Ovary (tissue), 9 donors: ENCODE results near the gene SLC9A6. TPM values are rescaled to one million over a fixed set of nuclear protein-coding genes. Genes with fewer than 3 reads are reported as not detected.

Experiments
- DNase-seq, 5 donors: peaks; one replicate each; pipeline ENCODE4 v3.0.0-alpha.2; 2019 to 2020
- H3K27ac ChIP-seq, 2 donors: fragments of 200-600 bp; one replicate each; pipeline versions ENCODE4 v1.5.1 to v1.8.0; 2019 to 2022
- H3K27me3 ChIP-seq: fragments of 200-600 bp; one replicate; pipeline ENCODE4 v1.8.0; 2022
- H3K36me3 ChIP-seq: fragments of 200-600 bp; sonication (generic); one replicate; pipeline ENCODE4 v1.5.1; 2019
- H3K4me1 ChIP-seq: one replicate; pipeline ENCODE4 v1.8.1; 2013; ENCODE audit warnings: mild to moderate bottlenecking, moderate library complexity; ENCODE audit not compliant: insufficient read depth
- H3K4me3 ChIP-seq: fragments of 200-600 bp; sonication (generic); one replicate; pipeline ENCODE4 v1.5.1; 2017
- H3K9me3 ChIP-seq, 2 donors: fragments of 200-600 bp in 1 of 2; sonication (generic) in 1 of 2; one replicate each; pipeline versions ENCODE4 v1.5.1 to v1.8.1; 2013 to 2019; ENCODE audit warnings: mild to moderate bottlenecking in 1 of 2, moderate library complexity in 1 of 2
- CTCF ChIP-seq, 3 donors: fragments of 450-650 bp in 2 of 3; fragments of 200-600 bp in 1 of 3; IDR thresholded peaks; one replicate each; pipeline versions ENCODE4 v1.5.1 to v1.8.0; 2016 to 2022; ENCODE audit warnings: antibody characterized with exemption in 3 of 3, mild to moderate bottlenecking in 1 of 3
- EP300 ChIP-seq: sonication (generic); formaldehyde crosslinking; IDR thresholded peaks from one replicate; pipeline ENCODE4 v1.6.1; 2017; ENCODE audit warnings: antibody characterized with exemption
- POLR2A ChIP-seq: fragments of 450-650 bp; IDR thresholded peaks from one replicate; pipeline ENCODE4 v1.6.1; 2017; ENCODE audit warnings: antibody characterized with exemption, mild to moderate bottlenecking, moderate library complexity
- WGBS, 3 donors: extraction: QIAGEN DNeasy Blood & Tissue Kit in 1 of 3; methylation state at CpG; one replicate each; pipeline versions ENCODE4 v1.1.5 to v1.1.7; 2013 to 2017; 5-methylcytosine and 5-hydroxymethylcytosine counted together
- intact Hi-C, 4 donors: fragments of 100-400 bp; cut with DNase I; formaldehyde crosslinking; loops; one replicate each; pipeline versions ENCODE4 v1.11.0 to v1.15.1; 2022 to 2023
- polyA plus RNA-seq, 2 donors: library from polyadenylated mRNA; stranded (reverse); fragments of 200-250 nt in 1 of 2; fragments of 350-450 nt in 1 of 2; fragmentation: Illumina TruSeq in 1 of 2; extraction: RNeasy Lipid Tissue Mini Kit (QIAGEN cat#74804) in 1 of 2; gene quantifications; one replicate each; pipeline ENCODE4 v1.2.3, GENCODE V29; 2013 to 2014
- total RNA-seq, 7 donors: library from RNA; depleted of rRNA in 2 of 7; stranded (reverse); fragments of >200 nt in 2 of 7; fragmentation: NEBNext Ultra II Directional in 3 of 7; extraction: Animal tissue kit (Norgen Biotek cat#: 25700) in 3 of 7; gene quantifications; one replicate each; pipeline versions ENCODE4 v1.1.0 to v1.2.4, GENCODE V29; 2016 to 2023
- donor health status: DM: no; HTN: no; CAD: no; lungs with moderate emphysema.
- donor health status: DM: no; HTN: no; CAD: no.
- donor health status: Bipolar disorder and iron deficiency.
- donor health status: DM: yes; HTN: yes; CAD: no.
- donor health status: DM: no; HTN: no; CAD: no.
- donor health status: DM: yes; HTN: yes; CAD: no.

Gene SLC9A6
- total and polyA plus RNA-seq, 9 donors, result 9.2 to 18.6 (median 12.7) TPM

GRCh38 chrX:136034668-136035067 is 49.4 kb downstream of the SLC9A6 start:
- no peak overlapping the region for H3K27ac ChIP-seq
- 69 to 86% (median 75%) methylated on average over 1 of the region's 1 CpG for WGBS, 3 donors

GRCh38 chrX:136035663-136036062 is 50.4 kb downstream of the SLC9A6 start:
- H3K4me3 ChIP-seq, result no peak overlapping the region
- WGBS, 3 donors, result 45 to 73% (median 67%) methylated on average over 1 of the region's 1 CpG
- H3K27ac ChIP-seq, result no peak overlapping the region
- no peaks in the 10 kb centered on the region for H3K4me1 ChIP-seq
- TF ChIP-seq POLR2A (no peak), EP300 (no peak), CTCF (IDR thresholded peaks at IDR 0.05) (no peak)
- no peaks in the 10 kb centered on the region for H3K9me3 ChIP-seq
- H3K27me3 ChIP-seq, result no peaks in the 10 kb centered on the region
- DNase-seq, result no peak
- intact Hi-C loops, result loop anchor here in 2 of 4 donors (10.0 kb wide), 3 partner anchors 129 to 459 kb away; partner anchors contain the start of gene HTATSF1 (in 1 of the 2)
- no peaks in the 10 kb centered on the region for H3K36me3 ChIP-seq

More at GRCh38 chrX:136034668-136035067, 49.4 kb downstream of the SLC9A6 start:
- no peaks in the 10 kb centered on the region for H3K36me3 ChIP-seq
- DNase-seq, result no peak
- H3K4me3 ChIP-seq, result no peak overlapping the region
- no peaks in the 10 kb centered on the region for H3K4me1 ChIP-seq
- TF ChIP-seq EP300 (no peak), POLR2A (no peak), CTCF (IDR thresholded peaks at IDR 0.05) (no peak)
- H3K9me3 ChIP-seq, result no peaks in the 10 kb centered on the region
- intact Hi-C loops, result loop anchor here in 2 of 4 donors (10.0 kb wide), 3 partner anchors 130 to 460 kb away; partner anchors contain the start of gene HTATSF1 (in 1 of the 2)
- no peaks in the 10 kb centered on the region for H3K27me3 ChIP-seq

- Histone ChIP-seq H3K4me3 (no peak overlapping the region), H3K4me1 (no peaks in the 10 kb centered on the region), H3K27ac (no peak overlapping the region), H3K9me3 (no peaks in the 10 kb centered on the region), H3K36me3 (no peaks in the 10 kb centered on the region), H3K27me3 (no peaks in the 10 kb centered on the region)
- intact Hi-C loops, result loop anchor here in 2 of 4 donors (10.0 kb wide), 3 partner anchors 125 to 455 kb away; partner anchors contain the start of gene HTATSF1 (in 1 of the 2)
- no peak for DNase-seq
- TF ChIP-seq POLR2A, result no peak
- no peak for TF ChIP-seq EP300
- TF ChIP-seq CTCF (IDR thresholded peaks at IDR 0.05), result no peak
Measured at GRCh38 chrX:136039485-136039884, 54.2 kb downstream of the SLC9A6 start.

- no peaks in the 10 kb centered on the region for H3K4me1 ChIP-seq
- H3K27ac ChIP-seq, result no peak overlapping the region
- H3K27me3 ChIP-seq, result no peaks in the 10 kb centered on the region
- intact Hi-C loops, result loop anchor here in 2 of 4 donors (10.0 kb wide), 3 partner anchors 125 to 455 kb away; partner anchors contain the start of gene HTATSF1 (in 1 of the 2)
- 26 to 45% (median 28%) methylated on average over 7 of the region's 7 CpGs for WGBS, 3 donors
- H3K36me3 ChIP-seq, result no peaks in the 10 kb centered on the region
- TF ChIP-seq CTCF (IDR thresholded peaks at IDR 0.05) (no peak), EP300 (no peak), POLR2A (no peak)
- no peak for DNase-seq
- no peak overlapping the region for H3K4me3 ChIP-seq
- H3K9me3 ChIP-seq, result no peaks in the 10 kb centered on the region
Measured at GRCh38 chrX:136039968-136040367, 54.7 kb downstream of the SLC9A6 start.
